Thyroid gland (tissue), 4 donors: ENCODE results near the gene UFC1. TPM values are rescaled to one million over a fixed set of nuclear protein-coding genes. Genes with fewer than 3 reads are reported as not detected.

Experiments used
- DNase-seq, 2 donors: peaks; one replicate each; pipeline ENCODE4 v3.0.0-alpha.2; 2019
- H3K27ac ChIP-seq, 3 donors: fragments of 200-600 bp; sonication (generic); 1 replicate in 2 of 3; 2 replicates in 1 of 3; pipeline ENCODE4 v1.5.1; 2016 to 2019; ENCODE audit warnings: mild to moderate bottlenecking in 1 of 3, moderate library complexity in 1 of 3
- H3K27me3 ChIP-seq: fragments of 200-600 bp; sonication (generic); one replicate; pipeline ENCODE4 v1.5.1; 2019
- H3K36me3 ChIP-seq, 2 donors: fragments of 200-600 bp; sonication (generic); one replicate each; pipeline ENCODE4 v1.5.1; 2016 to 2019
- H3K4me1 ChIP-seq, 2 donors: fragments of 200-600 bp; sonication (generic); one replicate each; pipeline ENCODE4 v1.5.1; 2017 to 2019
- H3K4me3 ChIP-seq, 3 donors: fragments of 200-600 bp; sonication (generic); replicated peaks in 1 of 3; 1 replicate in 2 of 3; 2 replicates in 1 of 3; pipeline ENCODE4 v1.5.1; 2016; ENCODE audit warnings: mild to moderate bottlenecking in 1 of 3
- H3K9me3 ChIP-seq: fragments of 200-600 bp; sonication (generic); one replicate; pipeline ENCODE4 v1.5.1; 2017
- CTCF ChIP-seq, 6 experiments: fragments of 200-600 bp in 3 of 6; fragments of 450-650 bp in 3 of 6; sonication (generic) in 3 of 6; IDR thresholded peaks; one replicate each; pipeline ENCODE4 v1.5.1; 2016 to 2019; ENCODE audit warnings: antibody characterized with exemption in 6 of 6, mild to moderate bottlenecking in 2 of 6, inconsistent platforms in 1 of 6, moderate library complexity in 1 of 6
- POLR2A ChIP-seq, 2 donors: fragments of 450-650 bp; IDR thresholded peaks; one replicate each; pipeline ENCODE4 v1.6.1; 2017; ENCODE audit warnings: antibody characterized with exemption in 2 of 2, mild to moderate bottlenecking in 2 of 2, moderate library complexity in 1 of 2
- WGBS, 2 donors: methylation state at CpG; one replicate each; pipeline ENCODE4 v1.1.5; 2017; 5-methylcytosine and 5-hydroxymethylcytosine counted together
- intact Hi-C: fragments of 100-400 bp; cut with DNase I; formaldehyde crosslinking; loops from one replicate; pipeline ENCODE4 v1.15.1; 2023
- total RNA-seq, 4 donors: library from RNA; depleted of rRNA; stranded (reverse); fragments of >200 nt; gene quantifications; one replicate each; pipeline ENCODE4 v1.2.3, GENCODE V29; 2016

The UFC1 gene
- total RNA-seq, 4 donors from 2014 or later = 37.6 to 90.4 (median 62.1) TPM

GRCh38 chr1:161153176-161153575 is 602 bp upstream of the UFC1 start:
- intact Hi-C loops = no loop called here
- no peak for DNase-seq
- H3K36me3 ChIP-seq = peaks cover 3% of the 10 kb centered on the region in 2 donors
- peak overlapping the region in 2 of 3 donors; percentile 47 to 51 for H3K4me3 ChIP-seq
- 23 to 25% methylated on average over 9 of the region's 9 CpGs for WGBS, 2 donors
- H3K27ac ChIP-seq = peak overlapping the region; percentile 83 to 96 (median 83)
- H3K9me3 ChIP-seq = no peaks in the 10 kb centered on the region
- peaks cover 7 to 10% of the 10 kb centered on the region in 2 donors for H3K4me1 ChIP-seq
- TF ChIP-seq CTCF (IDR thresholded peaks at IDR 0.05) (no peak), POLR2A (IDR thresholded peaks at IDR 0.05) (no peak)
- no peaks in the 10 kb centered on the region for H3K27me3 ChIP-seq

- Histone ChIP-seq H3K27me3 (no peaks in the 10 kb centered on the region), H3K4me3 (no peak overlapping the region), H3K27ac (no peak overlapping the region), H3K9me3 (no peaks in the 10 kb centered on the region), H3K4me1 (peaks cover 12 to 32% of the 10 kb centered on the region in 2 donors), H3K36me3 (peaks cover 3 to 7% of the 10 kb centered on the region in 2 donors)
- WGBS, 2 donors = 91 to 100% methylated on average over 1 of the region's 1 CpG
- intact Hi-C loops = no loop called here
- DNase-seq = no peak
- no peak for TF ChIP-seq CTCF (IDR thresholded peaks at IDR 0.05)
Measured at GRCh38 chr1:161157867-161158266, 4.1 kb downstream of the UFC1 start.

- Histone ChIP-seq H3K27me3 (no peaks in the 10 kb centered on the region), H3K4me1 (peaks cover 12 to 32% of the 10 kb centered on the region in 2 donors), H3K4me3 (peak overlapping the region in 1 of 3 donors; percentile 96), H3K36me3 (peaks cover 3 to 7% of the 10 kb centered on the region in 2 donors), H3K9me3 (no peaks in the 10 kb centered on the region), H3K27ac (peak overlapping the region; percentile 76 to 93 (median 83))
- DNase-seq = no peak
- intact Hi-C loops = no loop called here
- TF ChIP-seq POLR2A (IDR thresholded peaks at IDR 0.05) (no peak), CTCF (IDR thresholded peaks at IDR 0.05) (no peak)
- 73 to 76% methylated on average over 9 of the region's 9 CpGs for WGBS, 2 donors
Measured at GRCh38 chr1:161158316-161159010, 4.7 kb downstream of the UFC1 start.

- Histone ChIP-seq H3K4me1 (peaks cover 12 to 32% of the 10 kb centered on the region in 2 donors), H3K27ac (peak within 1 kb of the TSS; percentile 76 to 93 (median 83)), H3K9me3 (no peaks in the 10 kb centered on the region), H3K36me3 (peaks cover 3 to 7% of the 10 kb centered on the region in 2 donors), H3K27me3 (no peaks in the 10 kb centered on the region), H3K4me3 (peak within 1 kb of the TSS; percentile 88 to 97 (median 96))
- 1 to 3% methylated on average over 11 to 31 of the region's 60 CpGs for WGBS, 2 donors
- intact Hi-C loops = no loop called here
- peak; percentile 91 to 93 for DNase-seq
- TF ChIP-seq POLR2A (IDR thresholded peaks at IDR 0.05) = peak in 1 of 2 donors; percentile 77
- TF ChIP-seq CTCF (IDR thresholded peaks at IDR 0.05) = peak in 3 of 6 experiments; percentile 17 to 41 (median 30)
Measured at GRCh38 chr1:161159087-161159912, 5.5 kb downstream of the UFC1 start, which contains the start of gene USP21. TSS of gene USP21 (plus strand) at chr1:161159500. CDS start at chr1:161160641, 1,141 bp downstream.
